NOMO-1 (cell line): ENCODE data around the gene SHISA9.
"Not testable (repeated sequence)": the region's sequence is repeated elsewhere in the genome, so short reads cannot be mapped to it uniquely, and the experiment has no call there.

Source experiments
- DNase-seq, 2 experiments: peaks; one replicate each; lab custom pipeline; 2025; ENCODE audit not compliant: unreplicated experiment in 2 of 2; lab: John Stamatoyannopoulos, UW

Gene SHISA9

GRCh38 chr16:12901597-12902461 lies at the start of gene SHISA9:
Gene SHISA9 (plus strand): TSS chr16:12901598.
- DNase-seq, result no peak

GRCh38 chr16:12853972-12854371 lies 47.4 kb upstream of the SHISA9 start:
- no peak for DNase-seq

GRCh38 chr16:12857435-12857834 lies 44.0 kb upstream of the SHISA9 start:
- DNase-seq, result not testable (repeated sequence)

GRCh38 chr16:12862327-12862726 lies 39.1 kb upstream of the SHISA9 start:
- DNase-seq, result no peak

- no peak for DNase-seq
Observed at GRCh38 chr16:12862941-12863340, 38.5 kb upstream of the SHISA9 start.

GRCh38 chr16:12866981-12867551 lies 34.3 kb upstream of the SHISA9 start:
- no peak for DNase-seq

- no peak for DNase-seq
Observed at GRCh38 chr16:12868169-12868568, 33.2 kb upstream of the SHISA9 start.

GRCh38 chr16:12868788-12869187 lies 32.6 kb upstream of the SHISA9 start:
- no peak for DNase-seq

- DNase-seq, result no peak
Observed at GRCh38 chr16:12869698-12870427, 31.5 kb upstream of the SHISA9 start.

GRCh38 chr16:12871784-12872183 lies 29.6 kb upstream of the SHISA9 start:
- no peak for DNase-seq

- no peak for DNase-seq
Observed at GRCh38 chr16:12874186-12874585, 27.2 kb upstream of the SHISA9 start.

- DNase-seq, result no peak
Observed at GRCh38 chr16:12876778-12877177, 24.6 kb upstream of the SHISA9 start.

GRCh38 chr16:12878973-12879372 lies 22.4 kb upstream of the SHISA9 start:
- no peak for DNase-seq

GRCh38 chr16:12879812-12880211 lies 21.6 kb upstream of the SHISA9 start:
- no peak for DNase-seq

- DNase-seq, result no peak
Observed at GRCh38 chr16:12881182-12881581, 20.2 kb upstream of the SHISA9 start.

GRCh38 chr16:12881740-12882139 lies 19.7 kb upstream of the SHISA9 start:
- no peak for DNase-seq

- DNase-seq, result no peak
Observed at GRCh38 chr16:12885742-12886141, 15.7 kb upstream of the SHISA9 start.

- DNase-seq, result no peak
Observed at GRCh38 chr16:12891836-12892235, 9.6 kb upstream of the SHISA9 start.

GRCh38 chr16:12893050-12893750 lies 8.2 kb upstream of the SHISA9 start:
- DNase-seq, result no peak

GRCh38 chr16:12896562-12896961 lies 4.8 kb upstream of the SHISA9 start:
- no peak for DNase-seq

GRCh38 chr16:12898551-12898950 lies 2.8 kb upstream of the SHISA9 start:
- DNase-seq, result no peak
